Spleen (tissue), 7 donors: ENCODE measurements around the gene TPM2.

ENCODE experiments used
- CTCF ChIP-seq, 11 experiments: fragments of 200-600 bp in 7 of 11; fragments of 450-650 bp in 4 of 11; sonication (generic) in 4 of 11; IDR thresholded peaks in 8 of 11; conservative IDR thresholded peaks in 3 of 11; 1 replicate in 7 of 11; 2 replicates in 4 of 11; pipeline versions ENCODE4 v1.4.0 to v1.8.0; 2016 to 2021; ENCODE audit warnings: antibody characterized with exemption in 11 of 11, inconsistent platforms in 4 of 11, mild to moderate bottlenecking in 1 of 11
- POLR2A ChIP-seq, 3 donors: fragments of 450-650 bp; IDR thresholded peaks; one replicate each; pipeline ENCODE4 v1.5.1; 2017; ENCODE audit warnings: antibody characterized with exemption in 3 of 3, mild to moderate bottlenecking in 1 of 3
- POLR2AphosphoS5 ChIP-seq, 3 donors: sonication (generic); formaldehyde crosslinking; IDR thresholded peaks; one replicate each; pipeline ENCODE4 v1.5.1; 2017; ENCODE audit warnings: antibody characterized with exemption in 3 of 3
- donor health status: DM: no; HTN: no; CAD: no; lungs with moderate emphysema.
- donor health status: DM: no; HTN: no; CAD: no.
- donor health status: DM: no; HTN: no; CAD: no.

DNA sequence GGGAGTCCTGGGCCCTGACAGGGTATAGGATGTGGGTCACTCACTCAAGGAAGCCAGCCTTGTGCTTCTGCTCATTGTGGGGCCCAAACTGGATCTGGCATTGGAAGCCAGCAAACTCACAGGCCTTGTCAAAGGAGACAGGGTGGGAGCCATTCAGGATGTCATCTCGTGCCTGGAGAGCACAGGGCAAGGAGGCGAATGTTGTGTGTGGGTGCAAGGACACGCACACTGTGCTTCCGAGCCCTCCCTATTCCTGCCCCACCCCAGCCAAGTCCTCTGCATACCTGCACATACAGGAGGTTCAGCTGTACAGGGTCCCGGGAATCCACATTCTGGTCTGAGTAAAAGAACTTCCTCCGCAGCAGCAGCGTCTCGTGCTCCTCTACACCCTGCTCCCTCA is 34.2 kb upstream of the TPM2 start:
- TF ChIP-seq POLR2AphosphoS5 (IDR thresholded peaks at IDR 0.05), result peak in 2 of 3 donors; percentile 13 to 36
- no peak for TF ChIP-seq CTCF (IDR thresholded peaks at IDR 0.05 in 8 of 11, conservative IDR thresholded peaks at IDR 0.05 in 3 of 11)
- TF ChIP-seq POLR2A (IDR thresholded peaks at IDR 0.05), result no peak
